DMS114 treated with DMSO at 0.1 percent for 48 hours (cell line): ENCODE measurements around the gene WNT7A.

ENCODE experiments used
- DNase-seq: peaks from one replicate; lab custom pipeline; 2025; ENCODE audit not compliant: unreplicated experiment; lab: John Stamatoyannopoulos, UW

Gene WNT7A

GRCh38 chr3:13846716-13847570, 32.9 kb downstream of the WNT7A start:
- DNase-seq, result no peak

- no peak for DNase-seq
These were observed 33.6 kb downstream of the WNT7A start for GRCh38 chr3:13846238-13846637.

GRCh38 chr3:13845806-13846205, 34.1 kb downstream of the WNT7A start:
- DNase-seq, result no peak

- no peak for DNase-seq
These were observed 35.0 kb downstream of the WNT7A start for GRCh38 chr3:13844911-13845310.

GRCh38 chr3:13844286-13844685, 35.6 kb downstream of the WNT7A start:
- DNase-seq, result no peak

- no peak for DNase-seq
These were observed 36.5 kb downstream of the WNT7A start for GRCh38 chr3:13843351-13843750.

- DNase-seq, result no peak
These were observed 37.6 kb downstream of the WNT7A start for GRCh38 chr3:13842226-13842625.

- DNase-seq, result no peak
These were observed 38.0 kb downstream of the WNT7A start for GRCh38 chr3:13841826-13842225.

GRCh38 chr3:13841141-13841540, 38.7 kb downstream of the WNT7A start:
- no peak for DNase-seq

- no peak for DNase-seq
These were observed 39.4 kb downstream of the WNT7A start for GRCh38 chr3:13840456-13840855.

GRCh38 chr3:13839726-13840340, 40.0 kb downstream of the WNT7A start:
- DNase-seq, result no peak

- DNase-seq, result no peak
These were observed 40.6 kb downstream of the WNT7A start for GRCh38 chr3:13839253-13839652.

- DNase-seq, result no peak
These were observed 41.5 kb downstream of the WNT7A start for GRCh38 chr3:13838421-13838820.

GRCh38 chr3:13837751-13838150, 42.1 kb downstream of the WNT7A start:
- no peak for DNase-seq

- no peak for DNase-seq
These were observed 42.9 kb downstream of the WNT7A start for GRCh38 chr3:13836658-13837587.

GRCh38 chr3:13835246-13835645, 44.6 kb downstream of the WNT7A start:
- no peak for DNase-seq

- no peak for DNase-seq
These were observed 45.4 kb downstream of the WNT7A start for GRCh38 chr3:13834258-13835035.

GRCh38 chr3:13833506-13834257, 46.2 kb downstream of the WNT7A start:
- DNase-seq, result no peak

- no peak for DNase-seq
These were observed 47.7 kb downstream of the WNT7A start for GRCh38 chr3:13832130-13832529.

- no peak for DNase-seq
These were observed 48.4 kb downstream of the WNT7A start for GRCh38 chr3:13831386-13831996.
